Measurements from ENCODE around the gene SEMA3A.

DNA sequence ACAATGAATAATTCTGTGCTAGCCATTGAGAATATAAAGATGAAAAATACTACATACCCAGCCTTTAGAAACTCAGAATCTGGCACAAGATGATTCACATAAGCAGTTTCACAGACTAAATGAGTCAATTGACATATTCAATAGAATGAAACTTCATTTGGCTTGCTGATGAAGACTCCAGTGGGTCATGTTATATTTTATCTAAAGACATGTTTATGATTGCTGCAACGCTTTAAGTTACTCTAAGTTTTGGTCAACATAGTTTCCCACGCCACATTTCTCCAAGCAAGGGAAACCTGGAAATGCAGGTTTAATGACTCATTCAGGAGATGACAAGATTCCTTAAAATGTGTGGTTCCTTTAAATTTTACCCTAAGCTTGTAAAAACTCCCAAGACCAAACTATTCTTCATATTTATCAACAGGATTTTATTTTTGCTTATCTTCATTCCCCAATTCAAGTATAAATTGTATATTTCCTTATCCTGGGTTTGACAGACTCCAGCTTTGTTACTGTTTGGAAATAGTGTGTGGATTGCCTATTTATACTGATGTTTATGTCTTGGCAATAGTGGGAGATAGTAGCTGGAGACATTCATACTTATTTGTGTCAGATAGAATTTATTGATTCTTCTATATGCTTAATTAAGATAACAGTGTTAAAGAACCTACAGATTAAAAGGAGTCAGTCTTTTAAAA lies 6.6 kb downstream of the SEMA3A start:
- TF ChIP-seq ZNF274 (CRISPR knock-in tag; IDR thresholded peaks at IDR 0.05) (no peak), HOMEZ (CRISPR knock-in tag; IDR thresholded peaks at IDR 0.05; ENCODE audit: low read depth) (no peak), STAT5B (CRISPR knock-in tag; IDR thresholded peaks at IDR 0.05) (no peak), ZNF333 (CRISPR knock-in tag; IDR thresholded peaks at IDR 0.05; ENCODE audit: borderline replicate concordance) (no peak), RCOR2 (CRISPR knock-in tag; IDR thresholded peaks at IDR 0.05) (no peak), PHF8 (CRISPR knock-in tag; IDR thresholded peaks at IDR 0.05) (no peak), MAF1 (CRISPR knock-in tag; IDR thresholded peaks at IDR 0.05; ENCODE audit: borderline replicate concordance) (no peak), NR1H2 (CRISPR knock-in tag; IDR thresholded peaks at IDR 0.05; ENCODE audit: borderline replicate concordance, low read depth) (no peak)
- TF ChIP-seq, protein P1, sequence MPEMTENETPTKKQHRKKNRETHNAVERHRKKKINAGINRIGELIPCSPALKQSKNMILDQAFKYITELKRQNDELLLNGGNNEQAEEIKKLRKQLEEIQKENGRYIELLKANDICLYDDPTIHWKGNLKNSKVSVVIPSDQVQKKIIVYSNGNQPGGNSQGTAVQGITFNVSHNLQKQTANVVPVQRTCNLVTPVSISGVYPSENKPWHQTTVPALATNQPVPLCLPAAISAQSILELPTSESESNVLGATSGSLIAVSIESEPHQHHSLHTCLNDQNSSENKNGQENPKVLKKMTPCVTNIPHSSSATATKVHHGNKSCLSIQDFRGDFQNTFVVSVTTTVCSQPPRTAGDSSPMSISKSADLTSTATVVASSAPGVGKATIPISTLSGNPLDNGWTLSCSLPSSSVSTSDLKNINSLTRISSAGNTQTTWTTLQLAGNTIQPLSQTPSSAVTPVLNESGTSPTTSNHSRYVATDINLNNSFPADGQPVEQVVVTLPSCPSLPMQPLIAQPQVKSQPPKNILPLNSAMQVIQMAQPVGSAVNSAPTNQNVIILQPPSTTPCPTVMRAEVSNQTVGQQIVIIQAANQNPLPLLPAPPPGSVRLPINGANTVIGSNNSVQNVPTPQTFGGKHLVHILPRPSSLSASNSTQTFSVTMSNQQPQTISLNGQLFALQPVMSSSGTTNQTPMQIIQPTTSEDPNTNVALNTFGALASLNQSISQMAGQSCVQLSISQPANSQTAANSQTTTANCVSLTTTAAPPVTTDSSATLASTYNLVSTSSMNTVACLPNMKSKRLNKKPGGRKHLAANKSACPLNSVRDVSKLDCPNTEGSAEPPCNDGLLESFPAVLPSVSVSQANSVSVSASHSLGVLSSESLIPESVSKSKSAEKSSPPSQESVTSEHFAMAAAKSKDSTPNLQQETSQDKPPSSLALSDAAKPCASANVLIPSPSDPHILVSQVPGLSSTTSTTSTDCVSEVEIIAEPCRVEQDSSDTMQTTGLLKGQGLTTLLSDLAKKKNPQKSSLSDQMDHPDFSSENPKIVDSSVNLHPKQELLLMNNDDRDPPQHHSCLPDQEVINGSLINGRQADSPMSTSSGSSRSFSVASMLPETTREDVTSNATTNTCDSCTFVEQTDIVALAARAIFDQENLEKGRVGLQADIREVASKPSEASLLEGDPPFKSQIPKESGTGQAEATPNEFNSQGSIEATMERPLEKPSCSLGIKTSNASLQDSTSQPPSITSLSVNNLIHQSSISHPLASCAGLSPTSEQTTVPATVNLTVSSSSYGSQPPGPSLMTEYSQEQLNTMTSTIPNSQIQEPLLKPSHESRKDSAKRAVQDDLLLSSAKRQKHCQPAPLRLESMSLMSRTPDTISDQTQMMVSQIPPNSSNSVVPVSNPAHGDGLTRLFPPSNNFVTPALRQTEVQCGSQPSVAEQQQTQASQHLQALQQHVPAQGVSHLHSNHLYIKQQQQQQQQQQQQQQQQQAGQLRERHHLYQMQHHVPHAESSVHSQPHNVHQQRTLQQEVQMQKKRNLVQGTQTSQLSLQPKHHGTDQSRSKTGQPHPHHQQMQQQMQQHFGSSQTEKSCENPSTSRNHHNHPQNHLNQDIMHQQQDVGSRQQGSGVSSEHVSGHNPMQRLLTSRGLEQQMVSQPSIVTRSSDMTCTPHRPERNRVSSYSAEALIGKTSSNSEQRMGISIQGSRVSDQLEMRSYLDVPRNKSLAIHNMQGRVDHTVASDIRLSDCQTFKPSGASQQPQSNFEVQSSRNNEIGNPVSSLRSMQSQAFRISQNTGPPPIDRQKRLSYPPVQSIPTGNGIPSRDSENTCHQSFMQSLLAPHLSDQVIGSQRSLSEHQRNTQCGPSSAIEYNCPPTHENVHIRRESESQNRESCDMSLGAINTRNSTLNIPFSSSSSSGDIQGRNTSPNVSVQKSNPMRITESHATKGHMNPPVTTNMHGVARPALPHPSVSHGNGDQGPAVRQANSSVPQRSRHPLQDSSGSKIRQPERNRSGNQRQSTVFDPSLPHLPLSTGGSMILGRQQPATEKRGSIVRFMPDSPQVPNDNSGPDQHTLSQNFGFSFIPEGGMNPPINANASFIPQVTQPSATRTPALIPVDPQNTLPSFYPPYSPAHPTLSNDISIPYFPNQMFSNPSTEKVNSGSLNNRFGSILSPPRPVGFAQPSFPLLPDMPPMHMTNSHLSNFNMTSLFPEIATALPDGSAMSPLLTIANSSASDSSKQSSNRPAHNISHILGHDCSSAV (CRISPR knock-in tag; IDR thresholded peaks at IDR 0.05; ENCODE audit: borderline replicate concordance): no peak
